AG04450 (cell line): Measurements from ENCODE around the gene PHC2. TPM values are rescaled to one million over a fixed set of nuclear protein-coding genes. Genes with fewer than 3 reads are reported as not detected.

Experiments used
- CTCF ChIA-PET: fragments of 300-600, 350-600 bp; formaldehyde crosslinking; extraction: SDS; loops from one replicate; lab custom pipeline; 2022; ENCODE audit warnings: antibody characterized with exemption, inconsistent platforms; lab: Charles Lee
- POLR2A ChIA-PET: fragments of 350-600 bp; formaldehyde crosslinking; extraction: SDS; loops from one replicate; lab custom pipeline; 2021; ENCODE audit warnings: antibody characterized with exemption, inconsistent platforms; lab: Yijun Ruan, JAX
- DNase-seq: peaks from one replicate; pipeline ENCODE4 v3.0.0-alpha.2; 2011; ENCODE audit warnings: low read depth, low spot score
- H3K27ac ChIP-seq: one replicate; pipeline ENCODE4 v1.5.1; 2012; ENCODE audit warnings: low read depth, low read length, control low read depth
- H3K27me3 ChIP-seq: one replicate; pipeline ENCODE4 v1.6.0; 2012; ENCODE audit warnings: low read length; ENCODE audit not compliant: control insufficient read depth, insufficient read depth
- H3K4me3 ChIP-seq: 2 replicates; pipeline ENCODE4 v1.5.1; 2011; ENCODE audit warnings: mild to moderate bottlenecking, low read depth, low read length, control low read depth
- H3K9me3 ChIP-seq: 2 replicates; pipeline ENCODE4 v1.5.1; 2012; ENCODE audit warnings: low read length; ENCODE audit not compliant: control insufficient read depth, insufficient read depth
- CTCF ChIP-seq: IDR thresholded peaks from 2 replicates; pipeline ENCODE4 v1.5.1; 2011; ENCODE audit warnings: low read depth, low read length, control low read depth, inconsistent platforms
- polyA plus RNA-seq: library from polyadenylated mRNA; depleted of rRNA; stranded (reverse); fragments of >200 nt; gene quantifications from 2 replicates; pipeline ENCODE4 v1.2.3, GENCODE V29; 2011

Gene PHC2
- polyA plus RNA-seq, 1 experiment = 47.1 TPM

- ChIA-PET CTCF (interaction anchor here (1.0 to 4.8 kb wide), 2 partner anchors 13 kb away, joined by 3 to 26 read pairs; no protein-coding TSS in a partner anchor), POLR2A (no interaction called here)
- DNase-seq = no peak
- Histone ChIP-seq H3K9me3 (no peaks in the 10 kb centered on the region; the same call in 1 of the 2 replicates), H3K4me3 (no peak overlapping the region), H3K27ac (no peak overlapping the region), H3K27me3 (no peaks in the 10 kb centered on the region)
- no peak for TF ChIP-seq CTCF
Measured at GRCh38 chr1:33282791-33283190, 148.1 kb downstream of the PHC2 start.

GRCh38 chr1:33281554-33282303 lies 149.2 kb downstream of the PHC2 start:
- Histone ChIP-seq H3K9me3 (no peaks in the 10 kb centered on the region; the same call in 1 of the 2 replicates), H3K27me3 (no peaks in the 10 kb centered on the region), H3K27ac (no peak overlapping the region), H3K4me3 (no peak overlapping the region)
- ChIA-PET POLR2A (no interaction called here), CTCF (interaction anchor here (1.0 kb wide), 1 partner anchor 14 kb away, joined by 3 read pairs; no protein-coding TSS in a partner anchor)
- TF ChIP-seq CTCF = no peak
- no peak for DNase-seq

- DNase-seq = no peak
- no peak overlapping the region for H3K27ac ChIP-seq
- H3K27me3 ChIP-seq = no peaks in the 10 kb centered on the region
- no peak for TF ChIP-seq CTCF
- ChIA-PET POLR2A (no interaction called here), CTCF (interaction anchor here (0.6 kb wide), 1 partner anchor 195 kb away, joined by 4 read pairs; no protein-coding TSS in a partner anchor)
- no peaks in the 10 kb centered on the region; the same call in 1 of the 2 replicates for H3K9me3 ChIP-seq
- no peak overlapping the region for H3K4me3 ChIP-seq
Measured at GRCh38 chr1:33280091-33280661, 150.7 kb downstream of the PHC2 start.

- DNase-seq = no peak
- CTCF ChIA-PET = interaction anchor here (1.6 kb wide), 1 partner anchor 18 kb away, joined by 9 read pairs; no protein-coding TSS in a partner anchor
- H3K27ac ChIP-seq = no peak overlapping the region
- POLR2A ChIA-PET = no interaction called here
- H3K4me3 ChIP-seq = no peak overlapping the region
- TF ChIP-seq CTCF = no peak
- H3K9me3 ChIP-seq = no peaks in the 10 kb centered on the region; the same call in 1 of the 2 replicates
- H3K27me3 ChIP-seq = no peaks in the 10 kb centered on the region
Measured at GRCh38 chr1:33277488-33278084, 153.3 kb downstream of the PHC2 start.
